DND-41 (cell line): ENCODE results near the gene ENTPD5.
"Not testable (repeated sequence)": the region's sequence is repeated elsewhere in the genome, so short reads cannot be mapped to it uniquely, and the experiment has no call there.

Experiments used
- EZH2 ChIP-seq: IDR thresholded peaks from 3 replicates; pipeline ENCODE4 v1.6.1; 2012; ENCODE audit warnings: borderline replicate concordance, low read depth, mild to moderate bottlenecking, moderate library complexity, low read length, inconsistent platforms; ENCODE audit not compliant: severe bottlenecking
- TF ChIP-seq, protein P1 (sequence below): IDR thresholded peaks from 2 replicates; pipeline ENCODE4 v1.5.1; 2012; ENCODE audit warnings: borderline replicate concordance, low read length, moderate library complexity, mild to moderate bottlenecking; ENCODE audit not compliant: poor library complexity, severe bottlenecking; ENCODE audit errors: extremely low read depth

DNA sequence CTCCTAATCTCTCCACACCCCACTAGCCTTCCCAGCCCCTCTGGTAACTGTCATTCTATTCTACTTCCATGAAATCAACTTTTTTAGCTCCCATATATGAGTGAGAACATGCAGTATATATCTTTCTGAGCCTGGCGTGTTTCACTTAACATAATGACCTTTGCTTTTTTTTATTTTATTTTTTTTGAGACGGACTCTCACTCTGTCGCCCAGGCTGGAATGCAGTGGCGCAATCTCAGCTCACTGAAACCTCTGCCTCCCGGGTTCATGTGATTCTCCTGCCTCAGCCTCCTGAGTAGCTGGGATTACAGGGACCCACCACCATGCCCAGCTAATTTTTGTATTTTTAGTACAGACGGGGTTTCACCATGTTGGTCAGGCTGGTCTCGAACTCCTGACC is 30.4 kb downstream of the ENTPD5 start:
- TF ChIP-seq, protein P1, sequence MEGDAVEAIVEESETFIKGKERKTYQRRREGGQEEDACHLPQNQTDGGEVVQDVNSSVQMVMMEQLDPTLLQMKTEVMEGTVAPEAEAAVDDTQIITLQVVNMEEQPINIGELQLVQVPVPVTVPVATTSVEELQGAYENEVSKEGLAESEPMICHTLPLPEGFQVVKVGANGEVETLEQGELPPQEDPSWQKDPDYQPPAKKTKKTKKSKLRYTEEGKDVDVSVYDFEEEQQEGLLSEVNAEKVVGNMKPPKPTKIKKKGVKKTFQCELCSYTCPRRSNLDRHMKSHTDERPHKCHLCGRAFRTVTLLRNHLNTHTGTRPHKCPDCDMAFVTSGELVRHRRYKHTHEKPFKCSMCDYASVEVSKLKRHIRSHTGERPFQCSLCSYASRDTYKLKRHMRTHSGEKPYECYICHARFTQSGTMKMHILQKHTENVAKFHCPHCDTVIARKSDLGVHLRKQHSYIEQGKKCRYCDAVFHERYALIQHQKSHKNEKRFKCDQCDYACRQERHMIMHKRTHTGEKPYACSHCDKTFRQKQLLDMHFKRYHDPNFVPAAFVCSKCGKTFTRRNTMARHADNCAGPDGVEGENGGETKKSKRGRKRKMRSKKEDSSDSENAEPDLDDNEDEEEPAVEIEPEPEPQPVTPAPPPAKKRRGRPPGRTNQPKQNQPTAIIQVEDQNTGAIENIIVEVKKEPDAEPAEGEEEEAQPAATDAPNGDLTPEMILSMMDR = not testable (repeated sequence)
- TF ChIP-seq EZH2 = not testable (repeated sequence)
